HepG2 (cell line): ENCODE data around the gene MAJIN. TPM values are rescaled to one million over a fixed set of nuclear protein-coding genes. Genes with fewer than 3 reads are reported as not detected.

ENCODE experiments used
- ATF1 ChIP-seq: IDR thresholded peaks from 2 replicates; pipeline ENCODE4 v1.6.1; 2016; ENCODE audit warnings: mild to moderate bottlenecking, control low read depth
- FOXA1 ChIP-seq, 2 experiments: fragments of 450-650 bp in 1 of 2; sonication (generic) in 1 of 2; formaldehyde crosslinking in 1 of 2; IDR thresholded peaks; 2 replicates each; pipeline versions ENCODE4 v1.4.0 to v1.6.1; 2016 to 2020; ENCODE audit warnings: missing genetic modification reagents in 1 of 2
- FOXA3 ChIP-seq: IDR thresholded peaks from 2 replicates; pipeline ENCODE4 v1.6.1; 2016; ENCODE audit warnings: missing genetic modification reagents, missing compliant biosample characterization
- FOXP1 ChIP-seq, 2 experiments: fragments of 450-650 bp in 1 of 2; IDR thresholded peaks; 2 replicates each; pipeline ENCODE4 v1.6.1; 2017 to 2018; ENCODE audit warnings: antibody characterized with exemption in 1 of 2
- NFAT5 ChIP-seq: sonication (generic); formaldehyde crosslinking; IDR thresholded peaks from 2 replicates; pipeline ENCODE4 v1.4.0; 2020; ENCODE audit warnings: missing genetic modification reagents
- NFE2L2 ChIP-seq: fragments of 150-350 bp; IDR thresholded peaks from 2 replicates; pipeline ENCODE4 v1.6.1; 2014; ENCODE audit warnings: low read length
- NONO ChIP-seq, 2 experiments: fragments of 450-650 bp in 1 of 2; sonication (generic) in 1 of 2; formaldehyde crosslinking in 1 of 2; IDR thresholded peaks in 1 of 2; conservative IDR thresholded peaks in 1 of 2; 2 replicates each; pipeline versions ENCODE4 v1.6.1 to v1.8.0; 2017 to 2022; ENCODE audit warnings: mild to moderate bottlenecking in 1 of 2, missing genetic modification reagents in 1 of 2, moderate library complexity in 1 of 2
- RORA ChIP-seq: sonication (generic); formaldehyde crosslinking; IDR thresholded peaks from 2 replicates; pipeline ENCODE4 v1.5.0; 2020; ENCODE audit warnings: mild to moderate bottlenecking, missing genetic modification reagents, moderate library complexity
- SALL1 ChIP-seq: sonication (generic); formaldehyde crosslinking; IDR thresholded peaks from 2 replicates; pipeline ENCODE4 v1.8.0; 2022; ENCODE audit warnings: mild to moderate bottlenecking, missing genetic modification reagents
- STAG1 ChIP-seq: sonication (generic); formaldehyde crosslinking; IDR thresholded peaks from 2 replicates; pipeline ENCODE4 v1.4.0; 2020; ENCODE audit warnings: missing genetic modification reagents
- TFDP1 ChIP-seq: IDR thresholded peaks from 2 replicates; pipeline ENCODE4 v1.6.1; 2016; ENCODE audit warnings: missing compliant biosample characterization, missing genetic modification reagents, borderline replicate concordance
- ZBTB7B ChIP-seq: sonication (generic); formaldehyde crosslinking; IDR thresholded peaks from 2 replicates; pipeline ENCODE4 v1.4.0; 2020; ENCODE audit warnings: missing genetic modification reagents
- ZFP37 ChIP-seq: sonication (generic); formaldehyde crosslinking; IDR thresholded peaks from 2 replicates; pipeline ENCODE4 v1.4.0; 2020; ENCODE audit warnings: missing genetic modification reagents, borderline replicate concordance
- ZNF280D ChIP-seq: sonication (generic); formaldehyde crosslinking; IDR thresholded peaks from 2 replicates; pipeline ENCODE4 v1.5.1; 2020; ENCODE audit warnings: mild to moderate bottlenecking, missing genetic modification reagents
- ZNF382 ChIP-seq: sonication (generic); formaldehyde crosslinking; IDR thresholded peaks from 2 replicates; pipeline ENCODE4 v1.5.0; 2020; ENCODE audit warnings: missing genetic modification reagents, mild to moderate bottlenecking, borderline replicate concordance
- ZNF644 ChIP-seq: IDR thresholded peaks from 2 replicates; pipeline ENCODE4 v1.6.1; 2016; ENCODE audit warnings: low read depth
- ZNF839 ChIP-seq: sonication (generic); formaldehyde crosslinking; IDR thresholded peaks from 2 replicates; pipeline ENCODE4 v1.4.0; 2020; ENCODE audit warnings: missing genetic modification reagents, mild to moderate bottlenecking, borderline replicate concordance
- ZSCAN20 ChIP-seq: sonication (generic); formaldehyde crosslinking; IDR thresholded peaks from 2 replicates; pipeline ENCODE4 v1.4.0; 2020; ENCODE audit warnings: missing genetic modification reagents, mild to moderate bottlenecking, borderline replicate concordance
- ZSCAN29 ChIP-seq: sonication (generic); formaldehyde crosslinking; conservative IDR thresholded peaks from 2 replicates; pipeline ENCODE4 v1.4.0; 2020; ENCODE audit warnings: mild to moderate bottlenecking, missing genetic modification reagents
- polyA plus RNA-seq, 8 experiments: library from polyadenylated mRNA; depleted of rRNA in 3 of 8; stranded (reverse) in 7 of 8; unstranded in 1 of 8; fragments of >200 nt; fragmentation: Illumina TruSeq in 4 of 8; extraction: Trizol in 4 of 8; gene quantifications; 2 replicates each; pipeline versions ENCODE4 v1.2.1 to v1.2.3, GENCODE V29; 2011 to 2016; ENCODE audit warnings: low read depth in 4 of 8, missing spikeins in 1 of 8, mixed read lengths in 1 of 8; ENCODE audit not compliant: insufficient read depth in 1 of 8
- total RNA-seq, 5 experiments: library from RNA; depleted of rRNA; stranded (reverse); fragments of >200 nt; fragmentation: Illumina TruSeq; extraction: Trizol; gene quantifications; 2 replicates each; pipeline ENCODE4 v1.2.3, GENCODE V29; 2016; ENCODE audit warnings: low read depth in 1 of 5
- TF ChIP-seq, protein P1 (sequence below): sonication (generic); formaldehyde crosslinking; IDR thresholded peaks from 2 replicates; pipeline ENCODE4 v1.8.0; 2022; ENCODE audit warnings: mild to moderate bottlenecking, missing genetic modification reagents, moderate library complexity

Gene MAJIN
- total and polyA plus RNA-seq, 2 of the 13 experiments (the other 11 are each of a cell fraction or from before 2014, with no cell fraction given), result not detected

DNA sequence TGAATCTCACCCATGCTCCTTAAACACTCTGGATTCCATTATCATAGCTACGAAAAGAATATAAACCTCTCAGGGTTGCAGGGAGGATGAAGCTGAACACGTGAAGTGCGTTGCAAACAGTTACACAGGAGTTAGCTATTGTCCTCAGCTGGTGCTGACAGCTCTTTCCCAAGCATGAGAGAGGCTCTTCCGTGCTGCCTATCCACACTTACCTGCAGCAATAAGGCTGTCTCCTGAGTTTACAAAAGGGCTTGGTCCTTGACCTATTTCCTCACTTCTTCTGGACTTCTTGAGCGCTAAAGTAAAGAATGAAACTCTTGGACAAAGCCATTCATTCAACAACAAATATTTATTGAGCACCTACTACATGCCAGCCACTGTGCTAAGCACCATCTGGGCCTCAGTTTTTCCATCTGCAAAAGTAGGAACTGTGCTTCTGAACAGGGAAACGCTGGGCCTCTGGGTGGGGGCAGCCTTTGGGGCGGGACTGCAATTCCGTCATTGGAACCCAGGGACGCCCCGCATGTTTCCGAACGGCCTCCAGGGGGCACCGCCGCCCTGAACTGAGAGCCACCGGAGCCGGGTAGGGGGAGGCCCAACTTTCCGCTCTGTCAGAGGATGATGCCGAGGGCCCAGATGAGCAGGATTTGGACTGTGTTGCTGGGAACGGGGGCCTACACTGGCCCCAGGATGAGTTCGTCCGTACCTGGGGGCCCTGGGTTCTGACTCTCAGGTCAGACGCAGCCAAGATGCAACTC is 41.4 kb upstream of the MAJIN start (continued):
- TF ChIP-seq ATF1 (CRISPR knock-in tag), result no peak
- TF ChIP-seq, protein P1, sequence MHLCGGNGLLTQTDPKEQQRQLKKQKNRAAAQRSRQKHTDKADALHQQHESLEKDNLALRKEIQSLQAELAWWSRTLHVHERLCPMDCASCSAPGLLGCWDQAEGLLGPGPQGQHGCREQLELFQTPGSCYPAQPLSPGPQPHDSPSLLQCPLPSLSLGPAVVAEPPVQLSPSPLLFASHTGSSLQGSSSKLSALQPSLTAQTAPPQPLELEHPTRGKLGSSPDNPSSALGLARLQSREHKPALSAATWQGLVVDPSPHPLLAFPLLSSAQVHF (CRISPR knock-in tag), result no peak
- TF ChIP-seq ZSCAN20 (CRISPR knock-in tag), result no peak
- no peak for TF ChIP-seq ZBTB7B (CRISPR knock-in tag)
- TF ChIP-seq STAG1 (CRISPR knock-in tag), result peak; percentile 75
- no peak for TF ChIP-seq ZSCAN29 (CRISPR knock-in tag)
- TF ChIP-seq FOXA1 (IDR thresholded peaks at IDR 0.05), result no peak
- no peak for TF ChIP-seq FOXA1 (CRISPR knock-in tag; IDR thresholded peaks at IDR 0.05)
- no peak; the same call in none of the 2 replicates for TF ChIP-seq SALL1 (CRISPR knock-in tag)
- TF ChIP-seq FOXA3 (CRISPR knock-in tag), result no peak
- TF ChIP-seq RORA, result no peak
- TF ChIP-seq ZNF382, result no peak
- TF ChIP-seq ZNF839 (CRISPR knock-in tag), result no peak
- 0 out of 2 replicates have a peak, but pooled peaks have one; percentile 57 for TF ChIP-seq ZNF280D (CRISPR knock-in tag)
- TF ChIP-seq NONO (IDR thresholded peaks at IDR 0.05), result no peak
- TF ChIP-seq NONO (CRISPR knock-in tag; conservative IDR thresholded peaks at IDR 0.05), result no peak
- TF ChIP-seq TFDP1 (CRISPR knock-in tag), result no peak
- TF ChIP-seq ZNF644 (CRISPR knock-in tag), result no peak
- no peak for TF ChIP-seq NFAT5 (CRISPR knock-in tag)
- TF ChIP-seq ZFP37 (CRISPR knock-in tag), result no peak
- TF ChIP-seq NFE2L2, result no peak
- no peak for TF ChIP-seq FOXP1 (IDR thresholded peaks at IDR 0.05)
- TF ChIP-seq FOXP1 (CRISPR knock-in tag; IDR thresholded peaks at IDR 0.05), result no peak
